22Rv1 (cell line): ENCODE results near the gene KLHL25.

Source experiments
- ZFX ChIP-seq: fragments of 450-650 bp; IDR thresholded peaks from 2 replicates; pipeline ENCODE4 v1.6.1; 2017; ENCODE audit warnings: antibody characterized with exemption, borderline replicate concordance
- TF ChIP-seq, protein P1 (sequence below): fragments of 450-650 bp; IDR thresholded peaks from 2 replicates; pipeline ENCODE4 v1.5.1; 2017; ENCODE audit warnings: mild to moderate bottlenecking

DNA sequence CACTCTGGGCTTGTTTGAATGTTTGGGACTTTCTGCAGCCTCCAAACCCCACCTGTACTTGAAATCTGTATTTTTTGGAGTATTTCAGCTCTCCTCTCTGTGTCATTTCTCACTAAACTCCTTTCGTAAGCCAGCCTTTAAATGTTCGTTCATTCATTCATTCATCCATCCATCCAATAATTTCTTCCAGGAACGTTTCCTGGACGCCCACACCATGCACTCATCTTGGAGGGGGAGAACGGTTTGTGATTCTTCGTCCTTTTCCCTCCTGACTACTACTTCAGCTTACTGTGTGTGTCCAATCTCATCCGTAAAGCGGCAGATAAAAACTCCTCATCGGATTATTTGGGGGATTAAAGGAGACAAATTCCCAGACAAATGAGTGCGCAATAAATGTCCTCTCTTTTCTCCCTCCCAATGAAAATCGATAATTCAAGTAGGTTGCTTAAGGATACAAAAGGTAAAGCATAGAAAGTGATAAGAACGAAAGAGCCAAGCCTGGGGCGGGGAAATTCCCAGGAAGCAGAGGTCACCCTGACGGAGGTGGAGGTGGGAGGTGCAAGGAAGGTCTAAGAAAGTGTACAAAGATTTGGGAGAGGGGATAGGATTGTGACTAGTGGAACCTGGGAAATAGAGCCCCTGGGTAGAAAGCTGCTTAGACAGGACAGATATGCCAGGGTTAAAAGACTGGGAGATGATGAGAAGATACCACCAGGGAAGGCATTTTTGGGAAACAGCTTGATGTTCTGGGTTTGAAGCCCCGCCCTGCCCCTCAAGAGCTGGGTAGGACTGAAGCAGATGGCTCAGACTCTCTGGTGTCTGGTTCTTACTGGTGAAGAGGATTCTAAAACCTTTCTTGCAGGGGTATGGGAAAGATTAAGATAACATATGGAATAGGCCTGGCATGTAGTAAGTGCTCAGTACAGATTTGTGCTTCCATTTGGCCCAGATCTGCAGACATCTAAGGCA, 896 bp upstream of the KLHL25 start:
- TF ChIP-seq, protein P1, sequence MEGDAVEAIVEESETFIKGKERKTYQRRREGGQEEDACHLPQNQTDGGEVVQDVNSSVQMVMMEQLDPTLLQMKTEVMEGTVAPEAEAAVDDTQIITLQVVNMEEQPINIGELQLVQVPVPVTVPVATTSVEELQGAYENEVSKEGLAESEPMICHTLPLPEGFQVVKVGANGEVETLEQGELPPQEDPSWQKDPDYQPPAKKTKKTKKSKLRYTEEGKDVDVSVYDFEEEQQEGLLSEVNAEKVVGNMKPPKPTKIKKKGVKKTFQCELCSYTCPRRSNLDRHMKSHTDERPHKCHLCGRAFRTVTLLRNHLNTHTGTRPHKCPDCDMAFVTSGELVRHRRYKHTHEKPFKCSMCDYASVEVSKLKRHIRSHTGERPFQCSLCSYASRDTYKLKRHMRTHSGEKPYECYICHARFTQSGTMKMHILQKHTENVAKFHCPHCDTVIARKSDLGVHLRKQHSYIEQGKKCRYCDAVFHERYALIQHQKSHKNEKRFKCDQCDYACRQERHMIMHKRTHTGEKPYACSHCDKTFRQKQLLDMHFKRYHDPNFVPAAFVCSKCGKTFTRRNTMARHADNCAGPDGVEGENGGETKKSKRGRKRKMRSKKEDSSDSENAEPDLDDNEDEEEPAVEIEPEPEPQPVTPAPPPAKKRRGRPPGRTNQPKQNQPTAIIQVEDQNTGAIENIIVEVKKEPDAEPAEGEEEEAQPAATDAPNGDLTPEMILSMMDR = no peak
- no peak for TF ChIP-seq ZFX
